ENCODE results near the gene PRDM15.

GRCh38 chr21:41916888-41917433, 37.8 kb upstream of the PRDM15 start:
- no peak for TF ChIP-seq POLR2AphosphoS5 (IDR thresholded peaks at IDR 0.05)
- TF ChIP-seq EP300 (IDR thresholded peaks at IDR 0.05): no peak
- no peak for TF ChIP-seq CTCF (IDR thresholded peaks at IDR 0.05)
- no peak for TF ChIP-seq POLR2A (IDR thresholded peaks at IDR 0.05)

All from suprapubic skin (tissue), 4 donors.